Retinal pigment epithelial cell (primary cell): ENCODE results near the gene MRPS2.
A peak's percentile ranks its signal among the peaks of the same experiment; 100 is the strongest.
"Not testable (repeated sequence)": the region's sequence is repeated elsewhere in the genome, so short reads cannot be mapped to it uniquely, and the experiment has no call there.

ENCODE experiments used
- DNase-seq: peaks from one replicate; pipeline ENCODE4 v3.0.0-alpha.2; 2010; ENCODE audit warnings: low read depth
- H3K4me3 ChIP-seq: 2 replicates; pipeline ENCODE4 v1.5.1; 2011; ENCODE audit warnings: mild to moderate bottlenecking, low read length, control low read depth, moderate library complexity
- TF ChIP-seq, protein P1 (sequence below): conservative IDR thresholded peaks from 2 replicates; pipeline ENCODE4 v1.5.1; 2011; ENCODE audit warnings: low read depth, low read length, control low read depth, inconsistent platforms

The MRPS2 gene

DNA sequence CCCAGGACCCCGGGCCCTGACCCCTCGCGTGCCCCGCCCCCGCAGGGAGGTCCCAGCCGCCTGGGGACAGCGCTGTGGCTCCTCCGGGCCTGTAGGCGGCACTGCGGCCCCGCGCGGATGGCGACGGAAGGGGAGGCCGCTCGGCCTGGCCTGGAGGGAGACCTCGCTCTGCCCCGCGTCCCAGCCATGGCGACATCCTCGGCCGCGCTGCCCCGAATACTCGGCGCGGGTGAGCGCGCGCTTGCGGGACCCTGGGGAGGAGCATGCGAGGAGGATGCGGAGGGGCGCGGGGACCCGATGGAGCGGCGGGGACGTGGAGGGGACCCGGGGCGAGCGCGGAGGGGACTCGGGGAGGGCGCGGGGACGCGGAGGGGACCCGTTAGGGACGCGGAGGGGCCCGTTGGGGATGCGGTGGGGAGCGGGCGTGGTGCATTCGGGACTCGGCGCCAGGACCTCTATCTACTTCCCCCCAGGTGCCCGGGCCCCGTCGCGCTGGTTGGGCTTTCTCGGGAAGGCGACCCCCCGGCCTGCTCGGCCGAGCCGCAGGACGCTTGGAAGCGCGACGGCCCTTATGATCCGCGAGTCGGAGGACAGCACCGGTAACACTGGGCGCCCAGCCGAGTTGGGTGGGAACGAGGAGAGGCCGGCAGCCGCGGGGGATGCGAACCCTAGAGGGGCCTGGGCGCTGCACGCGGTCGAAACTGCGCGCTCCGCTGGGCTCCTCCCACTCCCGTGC is at the start of gene MRPS2:
TSS of gene MRPS2 (plus strand) at position 158 of the 736 bp plus-strand sequence. CDS start at position 187, 29 bp downstream.
- TF ChIP-seq, protein P1, sequence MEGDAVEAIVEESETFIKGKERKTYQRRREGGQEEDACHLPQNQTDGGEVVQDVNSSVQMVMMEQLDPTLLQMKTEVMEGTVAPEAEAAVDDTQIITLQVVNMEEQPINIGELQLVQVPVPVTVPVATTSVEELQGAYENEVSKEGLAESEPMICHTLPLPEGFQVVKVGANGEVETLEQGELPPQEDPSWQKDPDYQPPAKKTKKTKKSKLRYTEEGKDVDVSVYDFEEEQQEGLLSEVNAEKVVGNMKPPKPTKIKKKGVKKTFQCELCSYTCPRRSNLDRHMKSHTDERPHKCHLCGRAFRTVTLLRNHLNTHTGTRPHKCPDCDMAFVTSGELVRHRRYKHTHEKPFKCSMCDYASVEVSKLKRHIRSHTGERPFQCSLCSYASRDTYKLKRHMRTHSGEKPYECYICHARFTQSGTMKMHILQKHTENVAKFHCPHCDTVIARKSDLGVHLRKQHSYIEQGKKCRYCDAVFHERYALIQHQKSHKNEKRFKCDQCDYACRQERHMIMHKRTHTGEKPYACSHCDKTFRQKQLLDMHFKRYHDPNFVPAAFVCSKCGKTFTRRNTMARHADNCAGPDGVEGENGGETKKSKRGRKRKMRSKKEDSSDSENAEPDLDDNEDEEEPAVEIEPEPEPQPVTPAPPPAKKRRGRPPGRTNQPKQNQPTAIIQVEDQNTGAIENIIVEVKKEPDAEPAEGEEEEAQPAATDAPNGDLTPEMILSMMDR: peak; percentile 79
- H3K4me3 ChIP-seq: peak within 1 kb of the TSS; percentile 74
- peak; percentile 39 for DNase-seq

DNA sequence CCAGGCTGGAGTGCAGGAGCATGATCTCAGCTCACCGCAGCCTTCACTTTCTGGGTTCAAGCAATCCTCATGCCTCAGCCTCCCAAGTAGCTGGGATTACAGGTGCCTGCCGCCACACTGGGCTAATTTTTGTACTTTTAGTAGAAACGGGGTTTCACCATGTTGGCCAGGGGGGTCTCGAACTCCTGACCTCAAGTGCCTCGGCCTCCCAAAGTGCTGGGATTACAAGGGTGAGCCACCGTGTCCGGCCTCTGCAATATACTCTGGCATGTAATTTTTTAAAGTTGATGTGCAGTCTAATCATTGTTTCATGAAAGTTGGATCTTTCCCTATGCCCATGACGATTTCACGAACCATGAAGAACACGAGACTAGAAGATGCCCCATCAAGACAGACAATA is 49.5 kb upstream of the MRPS2 start:
- TF ChIP-seq, protein P1: no peak
- H3K4me3 ChIP-seq: no peak overlapping the region
- DNase-seq: no peak

DNA sequence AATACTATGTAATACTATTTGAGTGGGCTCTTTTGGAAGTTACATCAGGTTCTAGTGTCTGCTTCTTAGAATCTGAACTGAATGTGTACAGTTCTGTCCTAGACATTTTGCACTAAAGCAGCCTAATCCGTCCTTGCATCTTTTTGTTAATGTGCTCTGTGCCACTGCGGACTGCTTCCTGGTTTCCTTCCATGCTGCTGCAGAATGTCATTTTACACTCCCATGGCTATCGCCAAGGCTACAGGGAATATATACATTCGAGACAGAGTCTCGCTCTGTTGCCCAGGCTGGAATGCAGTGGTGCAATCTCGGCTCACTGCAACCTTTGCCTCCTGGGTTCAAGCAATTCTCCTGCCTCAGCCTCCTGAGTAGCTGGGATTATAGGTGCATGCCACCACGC is 48.6 kb upstream of the MRPS2 start:
- DNase-seq, H3K4me3 ChIP-seq: not testable (repeated sequence)

DNA sequence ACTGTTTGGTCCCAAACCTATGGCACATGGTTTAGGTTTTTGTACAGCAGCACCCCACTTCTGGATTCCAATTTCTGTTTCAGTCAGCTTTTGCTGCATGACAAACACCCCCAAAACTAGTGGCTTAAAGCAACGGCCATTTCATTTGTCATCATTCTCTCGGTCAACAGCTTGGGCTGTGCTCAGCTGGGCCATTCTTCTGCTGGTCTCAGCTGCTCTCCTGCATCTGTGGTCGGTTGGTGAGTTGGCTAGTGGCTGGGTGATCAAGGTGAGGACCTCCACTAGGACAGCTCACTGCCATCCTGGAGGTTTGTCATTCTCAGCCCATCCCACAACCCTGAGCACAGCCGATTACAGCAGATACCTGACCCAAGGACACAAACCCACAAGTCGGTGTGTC is 45.7 kb upstream of the MRPS2 start:
- H3K4me3 ChIP-seq: no peak overlapping the region
- no peak for DNase-seq
- TF ChIP-seq, protein P1: no peak

DNA sequence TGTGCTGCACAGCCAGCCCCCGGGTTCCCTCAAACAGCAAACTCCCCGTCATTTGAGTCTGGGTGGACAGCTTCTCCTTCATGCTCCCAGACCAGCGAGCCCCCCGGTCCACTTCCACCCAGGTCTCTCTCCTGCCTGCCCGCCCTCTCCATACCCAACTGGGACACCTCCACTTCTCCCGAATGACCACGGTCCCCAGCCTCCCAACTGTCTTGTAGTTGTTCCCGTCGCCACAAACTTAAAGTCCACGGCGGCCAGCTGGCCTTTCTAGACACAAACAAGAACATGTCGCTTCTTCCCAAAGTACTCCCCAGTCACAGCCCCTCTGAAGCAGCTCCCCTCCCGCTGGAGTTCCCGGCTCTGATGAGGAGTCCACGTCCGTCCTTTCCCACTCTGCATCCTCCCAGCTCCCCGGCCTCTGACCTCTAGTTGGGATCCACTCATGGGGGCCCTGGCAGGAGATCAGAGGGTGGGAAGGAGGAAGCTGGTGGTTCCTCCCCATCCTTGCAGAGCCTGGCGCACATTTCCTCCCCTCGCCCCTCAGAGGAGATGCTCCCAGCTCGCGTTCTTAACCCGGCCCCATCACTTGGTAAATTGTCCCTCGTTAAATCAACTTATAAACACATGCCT is 45.0 kb upstream of the MRPS2 start:
- DNase-seq: no peak
- TF ChIP-seq, protein P1: no peak
- H3K4me3 ChIP-seq: no peak overlapping the region

DNA sequence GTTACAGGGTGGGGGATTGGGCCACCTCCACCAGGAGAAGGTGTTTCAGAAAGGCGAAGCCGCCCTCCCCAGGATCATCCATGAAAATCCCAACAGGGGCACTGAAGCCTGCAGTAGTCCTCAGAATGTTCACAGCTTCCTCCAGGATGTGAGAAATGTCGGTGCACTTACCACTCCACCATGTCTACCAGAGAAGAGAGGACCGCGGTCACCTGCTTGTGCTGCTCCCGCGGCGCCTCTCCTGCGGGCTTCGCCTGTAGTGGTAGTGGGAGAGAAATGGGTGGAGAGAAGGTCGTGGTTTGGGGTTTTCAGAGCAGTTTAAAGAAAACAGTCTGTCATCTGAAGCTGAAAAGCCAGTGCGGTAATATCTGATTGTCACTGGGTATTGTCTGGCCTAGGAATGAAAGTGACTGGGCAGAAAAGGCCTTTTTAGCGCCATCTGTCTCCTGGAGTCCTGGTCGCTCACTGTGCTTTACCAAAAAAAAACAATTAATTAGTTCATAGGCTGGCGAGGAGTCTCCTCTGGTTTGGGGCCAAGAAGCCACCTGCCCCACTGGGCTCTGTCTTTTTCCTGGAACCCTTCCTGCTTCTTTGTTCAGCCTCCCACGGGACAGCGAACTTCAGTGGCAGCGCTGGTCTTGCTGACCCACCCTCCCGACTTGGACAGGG is 43.9 kb upstream of the MRPS2 start:
- DNase-seq: no peak
- TF ChIP-seq, protein P1: no peak
- H3K4me3 ChIP-seq: no peak overlapping the region

DNA sequence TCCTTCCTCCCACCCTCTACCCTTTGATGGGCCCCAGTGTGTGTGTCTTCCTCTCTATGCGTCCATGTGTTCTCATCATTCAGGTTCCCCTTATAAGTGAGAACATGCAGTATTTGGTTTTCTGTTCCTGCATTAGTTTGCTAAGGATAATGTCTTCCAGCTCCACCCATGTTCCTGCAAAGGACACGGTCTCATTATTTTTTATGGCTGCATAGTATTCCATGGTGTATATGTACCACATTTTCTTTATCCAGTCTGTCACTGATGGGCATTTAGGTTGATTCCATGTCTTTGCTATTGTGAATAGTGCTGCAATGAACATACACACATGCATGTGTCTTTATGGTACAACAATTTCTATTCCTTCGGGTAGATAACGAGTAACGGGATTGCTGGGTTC is 42.0 kb upstream of the MRPS2 start:
- H3K4me3 ChIP-seq, DNase-seq: not testable (repeated sequence)

DNA sequence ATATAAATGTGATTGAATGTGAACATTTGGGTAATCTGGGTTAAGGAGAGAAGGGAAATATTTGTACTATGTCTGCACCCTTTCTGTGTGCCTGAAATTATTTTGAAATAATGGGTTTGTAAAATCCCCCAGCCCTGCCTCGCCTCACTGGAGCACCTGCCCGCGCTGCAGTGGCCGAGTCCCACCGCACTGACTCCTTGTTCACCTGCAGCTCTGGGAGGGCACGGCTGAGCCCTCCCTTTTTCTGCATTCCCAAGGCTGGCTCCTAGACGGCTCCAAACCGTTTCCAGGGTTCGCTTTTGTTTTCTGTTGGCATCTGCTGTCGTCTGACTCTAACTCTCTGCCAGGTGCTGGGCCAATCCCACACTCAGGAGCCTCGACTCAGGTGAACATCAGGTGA is 38.5 kb upstream of the MRPS2 start:
- TF ChIP-seq, protein P1: no peak
- DNase-seq: no peak
- H3K4me3 ChIP-seq: no peak overlapping the region
